ENCODE results near the gene SDK1.

- TF ChIP-seq CTCF (IDR thresholded peaks at IDR 0.05; ENCODE audit: low read depth, low read length) (no peak), POLR2A (IDR thresholded peaks at IDR 0.05; ENCODE audit: extremely low read depth, insufficient read length) (no peak), MYC (IDR thresholded peaks at IDR 0.05; ENCODE audit: low read depth, low read length) (no peak), MAX (IDR thresholded peaks at IDR 0.05; ENCODE audit: low read depth, low read length) (no peak)
Measured at GRCh38 chr7:3712841-3713240, 411.8 kb downstream of the SDK1 start.

All from NB4 (cell line).